Measurements from ENCODE around the gene CLINT1.

CLINT1 gene

DNA sequence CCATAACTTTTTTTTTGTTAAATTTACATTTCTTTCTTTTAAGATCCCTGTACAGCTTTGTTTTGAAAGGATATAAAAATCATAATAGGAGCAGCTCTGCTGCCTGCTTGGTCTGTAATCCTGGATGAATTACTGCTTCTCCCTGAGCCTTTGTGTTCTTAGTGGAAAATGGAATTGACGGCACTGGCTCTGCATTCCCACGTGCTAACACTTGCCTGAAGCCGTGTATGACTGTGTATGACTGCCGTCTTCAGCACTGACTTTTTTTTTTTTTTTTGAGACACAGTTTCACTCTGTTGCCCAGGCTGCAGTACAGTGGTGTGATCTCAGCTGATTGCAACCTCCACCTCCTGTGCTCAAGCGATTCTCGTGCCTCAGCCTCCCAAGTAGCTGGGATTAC is 123.0 kb downstream of the CLINT1 start:
- FAIRE-seq (no peak), DNase-seq (ENCODE audit: extremely low spot score, insufficient read length, low read depth) (no peak)
